ENCODE data around the gene FPGT.
A peak's percentile ranks its signal among the peaks of the same experiment; 100 is the strongest.
"Not testable (repeated sequence)": the region's sequence is repeated elsewhere in the genome, so short reads cannot be mapped to it uniquely, and the experiment has no call there.

FPGT gene

GRCh38 chr1:74197657-74198552 lies at the start of gene FPGT, which contains the start of gene LRRIQ3:
TSS of gene FPGT (plus strand) at chr1:74198242. CDS start at chr1:74198279, 37 bp downstream.
TSS of gene LRRIQ3 (minus strand) at chr1:74198176. CDS start at chr1:74183684, 14,492 bp downstream.
- peak; percentile 81 for DNase-seq (ENCODE audit: low read depth)

DNA sequence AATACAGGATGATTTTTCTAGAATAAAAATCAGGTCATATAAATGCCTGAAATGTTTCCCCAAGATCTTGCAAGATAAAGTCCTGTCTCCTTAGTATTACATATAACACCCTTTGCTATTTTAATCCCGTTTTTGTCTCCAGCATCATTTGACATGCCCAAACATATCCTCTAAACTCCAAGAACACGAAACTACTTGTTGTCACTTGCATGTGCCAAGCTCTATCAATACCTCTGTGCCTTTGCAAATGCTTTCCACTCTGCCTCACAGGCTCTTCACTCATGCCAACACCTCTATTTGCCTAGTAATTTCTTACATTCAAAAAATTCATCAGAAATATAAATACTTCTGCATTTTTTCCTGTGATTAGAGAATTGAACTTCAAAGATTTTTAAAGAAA lies 38.0 kb upstream of the FPGT start:
- DNase-seq (ENCODE audit: low read depth) = no peak

- no peak for DNase-seq (ENCODE audit: low read depth)
Measured at GRCh38 chr1:74161497-74161896, 36.5 kb upstream of the FPGT start.

GRCh38 chr1:74162333-74162732 lies 35.7 kb upstream of the FPGT start:
- DNase-seq (ENCODE audit: low read depth) = no peak

DNA sequence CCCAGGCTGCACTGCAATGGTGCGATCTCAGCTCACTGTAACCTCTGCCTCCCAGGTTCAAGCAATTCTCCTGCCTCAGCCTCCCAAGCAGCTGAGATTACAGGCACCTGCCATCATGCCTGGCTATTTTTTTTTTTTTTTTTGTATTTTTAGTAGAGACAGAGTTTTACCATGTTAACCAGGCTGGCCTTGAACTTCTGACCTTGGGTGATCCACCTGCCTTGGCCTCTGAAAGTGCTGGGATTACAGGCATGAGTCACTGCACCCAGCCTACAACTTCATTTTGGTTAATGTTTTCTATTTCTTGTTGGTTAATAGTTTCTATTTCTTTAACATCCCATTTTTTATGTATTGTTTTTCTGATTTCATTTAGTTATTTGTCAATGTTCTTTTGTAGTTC lies 23.6 kb upstream of the FPGT start:
- DNase-seq (ENCODE audit: low read depth) = not testable (repeated sequence)

- no peak for DNase-seq (ENCODE audit: low read depth)
Measured at GRCh38 chr1:74180490-74180889, 17.6 kb upstream of the FPGT start.

DNA sequence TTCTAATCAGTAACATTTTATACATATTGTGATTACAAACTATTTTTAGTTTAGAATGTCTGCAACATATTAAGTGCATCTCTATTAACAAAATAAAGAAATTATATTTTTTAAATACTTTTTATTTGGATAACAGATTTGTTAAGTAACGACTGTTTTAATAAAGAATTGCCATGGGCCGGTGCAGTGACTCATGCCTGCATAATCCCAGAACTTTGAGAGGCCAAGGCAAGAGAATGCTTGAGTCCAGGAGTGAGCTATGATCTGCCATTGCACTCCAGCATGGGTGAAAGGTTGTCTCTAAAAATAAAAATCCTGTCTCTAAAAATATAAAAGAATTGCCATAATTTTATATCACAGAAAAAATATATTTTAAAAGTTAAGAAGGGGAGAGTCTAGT lies 4.1 kb upstream of the FPGT start:
- no peak for DNase-seq (ENCODE audit: low read depth)

GRCh38 chr1:74195339-74195738 lies 2.7 kb upstream of the FPGT start:
- DNase-seq (ENCODE audit: low read depth) = no peak

- no peak for DNase-seq (ENCODE audit: low read depth)
Measured at GRCh38 chr1:74197255-74197654, 787 bp upstream of the FPGT start.

DNA sequence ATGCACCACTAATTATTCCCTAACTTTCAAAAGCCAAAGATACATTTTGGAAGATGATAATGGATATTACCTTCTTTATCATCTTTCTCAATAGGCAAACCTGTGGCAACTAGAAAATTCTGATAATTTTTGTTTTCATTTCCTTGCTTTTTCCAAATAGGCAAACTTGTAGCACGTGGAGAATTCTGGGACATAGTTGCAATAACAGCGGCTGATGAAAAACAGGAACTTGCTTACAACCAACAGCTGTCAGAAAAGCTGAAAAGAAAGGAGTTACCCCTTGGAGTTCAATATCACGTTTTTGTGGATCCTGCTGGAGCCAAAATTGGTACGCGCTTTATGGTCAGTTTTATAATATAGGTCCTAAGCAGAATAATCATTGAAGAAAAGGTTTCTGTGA lies 1.5 kb downstream of the FPGT start:
- DNase-seq (ENCODE audit: low read depth) = no peak

GRCh38 chr1:74205266-74205665 lies 7.2 kb downstream of the FPGT start:
- no peak for DNase-seq (ENCODE audit: low read depth)

DNA sequence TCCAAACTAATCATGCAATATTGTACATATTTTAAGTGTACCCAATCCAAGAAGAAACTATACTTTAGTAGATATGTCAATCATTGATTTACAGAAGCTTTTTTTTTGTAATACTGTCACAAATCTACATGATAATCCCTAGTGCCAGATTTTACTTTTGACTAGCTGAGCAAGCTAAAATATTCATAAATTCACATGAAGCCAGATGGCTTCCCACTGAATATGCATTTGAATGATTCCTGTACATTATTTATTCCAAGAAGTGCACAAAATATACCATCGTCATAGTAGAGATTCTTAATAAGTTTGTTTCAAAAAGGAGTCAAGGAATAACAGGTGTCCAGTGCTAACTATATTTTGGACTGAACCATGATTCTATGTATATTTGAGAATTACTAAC lies 17.2 kb downstream of the FPGT start:
- no peak for DNase-seq (ENCODE audit: low read depth)

DNA sequence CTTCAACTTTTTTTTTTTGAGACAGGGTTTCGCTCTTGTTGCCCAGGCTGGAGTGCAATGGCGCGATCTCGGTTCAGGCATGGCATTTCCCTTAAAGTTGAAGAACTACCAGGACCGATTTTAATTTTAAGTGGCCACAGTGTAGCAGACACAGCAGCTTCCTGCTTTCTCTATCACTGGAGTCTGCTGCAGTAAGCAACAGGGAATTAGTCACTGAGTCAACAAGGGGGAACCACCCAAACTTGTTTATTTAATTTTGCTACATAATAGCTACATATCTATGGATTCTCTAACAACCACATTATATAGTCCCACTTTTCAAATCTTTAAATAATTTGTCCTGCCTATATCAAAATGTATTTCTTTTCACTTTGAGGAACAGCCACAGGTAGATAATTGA lies 24.7 kb downstream of the FPGT start:
- DNase-seq (ENCODE audit: low read depth) = no peak

DNA sequence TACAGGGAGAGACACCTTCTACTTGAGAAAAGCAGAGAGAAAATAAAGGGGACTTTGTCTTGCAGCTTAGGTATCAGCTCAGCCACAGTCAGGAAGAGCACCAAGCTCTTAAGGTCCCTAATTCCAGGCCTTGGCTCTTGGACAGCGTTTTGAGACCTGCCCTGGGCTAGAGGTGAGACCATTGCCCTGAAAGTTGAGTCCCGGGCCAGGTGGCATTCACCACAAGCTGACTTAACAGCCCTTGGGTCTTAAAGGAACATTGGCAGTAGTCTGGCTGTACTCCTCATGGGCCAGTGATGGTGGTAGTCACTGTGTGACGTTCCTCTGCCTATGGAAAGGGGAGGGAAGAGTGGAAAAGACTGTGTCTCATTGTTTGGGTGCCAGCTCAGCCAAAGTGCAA lies 25.4 kb downstream of the FPGT start:
- no peak for DNase-seq (ENCODE audit: low read depth)

GRCh38 chr1:74235153-74235552 lies 37.1 kb downstream of the FPGT start, which contains the start of gene TNNI3K:
TSS of gene TNNI3K (plus strand) at chr1:74235387. CDS start at chr1:74235452, 65 bp downstream.
- DNase-seq (ENCODE audit: low read depth) = no peak

DNA sequence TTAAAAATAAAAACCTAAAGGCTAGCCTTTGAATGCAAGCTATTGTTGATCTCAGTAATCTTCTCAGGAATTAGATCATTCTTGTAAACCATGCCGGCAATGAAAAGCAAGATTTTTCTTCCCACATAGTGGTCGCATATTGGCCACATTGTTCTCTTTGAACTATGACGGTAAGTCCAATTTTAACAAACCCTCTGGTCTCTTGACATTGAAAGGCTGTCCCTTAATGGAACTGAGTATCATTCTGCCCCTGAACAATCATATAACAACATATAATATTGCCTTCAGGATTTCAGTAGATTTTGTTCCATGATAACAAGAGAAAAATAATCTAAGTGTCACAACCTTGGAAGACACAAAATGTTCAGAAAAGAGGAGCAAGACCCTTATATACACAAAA lies 38.4 kb downstream of the FPGT start:
- DNase-seq (ENCODE audit: low read depth) = no peak

GRCh38 chr1:74237035-74237434 lies 39.0 kb downstream of the FPGT start:
- no peak for DNase-seq (ENCODE audit: low read depth)

DNA sequence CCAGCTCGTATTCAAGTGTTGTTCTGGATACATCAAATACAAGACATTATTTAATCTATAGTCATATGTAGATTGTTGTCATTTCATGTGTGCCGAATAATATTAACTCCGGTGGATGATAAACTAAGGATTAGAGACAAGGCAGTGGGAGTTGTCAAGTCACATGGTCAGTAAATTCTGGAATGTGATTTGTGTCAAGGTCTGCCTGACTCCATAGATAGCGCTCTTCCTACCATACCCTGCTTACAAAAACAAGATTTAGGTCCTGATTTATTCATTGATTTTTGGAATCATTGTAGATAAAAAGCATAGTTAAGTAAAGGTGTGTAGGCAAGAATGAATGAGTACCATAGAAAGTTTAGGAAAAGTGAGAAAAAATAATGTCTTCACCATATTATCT lies 39.7 kb downstream of the FPGT start:
- no peak for DNase-seq (ENCODE audit: low read depth)

DNA sequence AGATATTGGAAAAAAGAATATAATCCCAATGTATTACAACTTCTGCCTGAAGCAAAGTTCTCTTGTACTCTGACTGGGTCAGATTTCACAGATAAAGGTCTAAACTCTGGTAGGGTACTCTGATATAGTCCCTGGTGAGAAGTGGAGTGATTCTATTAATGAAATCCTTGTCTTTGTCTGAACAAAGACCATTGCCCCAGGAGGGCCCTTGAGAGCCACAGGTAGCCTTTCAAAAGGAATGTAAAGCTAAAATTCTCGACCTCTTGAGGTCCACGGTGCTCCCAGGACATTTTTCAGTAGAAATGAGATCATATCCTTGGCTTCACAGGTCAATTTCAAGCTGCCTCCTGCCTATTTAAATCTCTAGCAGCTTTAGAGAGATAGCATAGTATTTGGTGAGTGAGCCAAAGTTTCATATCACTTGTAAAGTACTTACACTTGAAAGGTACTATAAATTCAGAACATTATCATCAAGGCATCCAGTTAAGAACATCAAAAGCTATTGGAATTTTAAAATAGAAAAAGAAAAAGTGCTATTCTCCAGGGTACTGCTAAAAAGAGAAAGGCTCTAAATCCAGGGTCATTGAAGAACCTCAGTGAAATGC lies 47.2 kb downstream of the FPGT start:
- no peak for DNase-seq (ENCODE audit: low read depth)

DNA sequence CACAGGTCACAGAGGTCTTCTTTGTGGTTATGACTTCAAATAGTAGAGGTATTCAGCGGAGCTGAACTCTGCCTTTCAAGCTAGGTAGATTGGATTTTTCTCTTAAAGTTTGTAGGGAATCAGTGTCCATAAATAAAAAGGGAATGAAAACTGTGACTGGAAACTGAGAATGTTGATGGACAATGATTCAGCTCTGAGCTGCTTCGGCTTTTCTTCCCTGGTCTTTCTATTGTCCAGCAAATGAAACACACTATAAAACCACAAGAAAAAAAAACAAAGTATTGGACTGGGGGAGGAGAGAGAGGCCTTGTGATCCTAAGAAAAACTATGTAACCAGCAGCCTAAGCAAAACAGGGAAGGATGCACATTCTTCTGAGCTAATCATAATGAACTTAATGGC lies 48.3 kb downstream of the FPGT start:
- no peak for DNase-seq (ENCODE audit: low read depth)

DNA sequence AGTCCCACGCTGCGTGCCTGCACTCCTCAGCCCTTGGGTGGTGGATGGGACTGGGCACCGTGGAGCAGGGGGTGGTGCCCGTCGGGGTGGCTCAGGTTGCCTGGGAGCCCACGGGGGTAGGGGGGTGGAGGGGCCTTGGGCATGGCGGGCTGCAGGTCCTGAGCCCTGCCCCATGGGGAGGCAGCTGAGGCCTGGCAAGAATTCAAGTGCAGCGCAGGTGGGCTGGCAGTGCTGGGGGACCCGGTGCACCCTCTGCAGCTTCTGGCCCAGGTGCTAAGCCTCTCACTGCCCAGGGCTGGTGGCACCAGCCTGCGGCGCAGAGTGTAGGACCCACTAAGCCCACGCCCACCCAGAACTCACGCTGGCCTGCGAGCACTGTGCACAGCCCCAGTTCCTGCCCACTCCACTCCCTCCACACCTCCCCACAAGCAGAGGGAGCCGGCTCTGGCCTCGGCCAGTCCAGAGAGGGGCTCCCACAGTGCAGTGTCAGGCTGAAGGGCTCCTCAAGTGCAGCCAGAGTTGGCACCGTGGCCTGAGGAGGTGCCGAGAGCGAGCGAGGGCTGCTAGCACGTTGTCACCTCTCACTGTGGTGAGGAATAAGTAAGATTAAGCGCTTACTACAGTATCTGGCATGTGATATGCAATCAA lies 50.0 kb downstream of the FPGT start:
- DNase-seq (ENCODE audit: low read depth) = no peak

DNA sequence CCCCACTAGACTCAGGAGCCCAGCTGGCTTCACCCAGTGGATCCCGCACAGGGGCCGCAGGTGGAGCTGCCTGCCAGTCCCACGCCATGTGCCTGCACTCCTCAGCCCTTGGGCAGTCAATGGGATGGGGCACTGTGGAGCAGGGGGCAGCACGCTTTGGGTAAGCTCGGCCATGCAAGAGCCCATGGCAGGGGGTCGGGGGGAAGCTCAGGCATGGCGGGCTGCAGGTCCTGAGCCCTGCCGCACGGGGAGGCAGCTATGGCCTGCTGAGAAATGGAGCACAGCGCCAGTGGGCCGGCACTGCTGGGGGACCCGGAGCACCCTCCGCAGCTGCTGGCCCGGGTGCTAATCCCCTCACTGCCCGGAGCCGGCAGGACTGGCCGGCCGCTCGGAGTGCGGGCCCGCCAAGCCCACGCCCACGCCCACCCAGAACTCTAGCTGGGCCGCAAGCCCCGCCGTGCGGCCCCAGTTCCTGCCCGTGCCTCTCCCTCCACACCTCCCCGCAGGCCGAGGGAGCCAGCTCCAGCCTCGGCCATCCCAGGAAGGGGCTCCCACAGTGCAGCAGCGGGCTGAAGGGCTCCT lies 55.3 kb downstream of the FPGT start:
- not testable (repeated sequence) for DNase-seq (ENCODE audit: low read depth)
